GM19467 (cell line): ENCODE results near the gene TUBB.
"Not testable (repeated sequence)": the region's sequence is repeated elsewhere in the genome, so short reads cannot be mapped to it uniquely, and the experiment has no call there.

Experiments used
- ATAC-seq: cut with Tn5 transposase; IDR thresholded peaks from one replicate; pipeline ENCODE4 v1.9.1; 2021; ENCODE audit warnings: mild to moderate bottlenecking, moderate library complexity; ENCODE audit not compliant: unreplicated experiment

The TUBB gene

GRCh38 chr6:30717129-30717844 is 2.9 kb upstream of the TUBB start, which contains the start of gene MDC1:
Gene MDC1 (minus strand): TSS chr6:30717281. CDS start chr6:30715175, 2,106 bp downstream.
- ATAC-seq, result peak; percentile 56

- not testable (repeated sequence) for ATAC-seq
Observed at GRCh38 chr6:30717845-30718720, 2.1 kb upstream of the TUBB start.

GRCh38 chr6:30719356-30719755 is 796 bp upstream of the TUBB start:
- no peak for ATAC-seq

- ATAC-seq, result no peak
Observed at GRCh38 chr6:30720738-30721197, 616 bp downstream of the TUBB start.

- ATAC-seq, result peak; percentile 27
Observed at GRCh38 chr6:30721198-30722024, 1.3 kb downstream of the TUBB start.

- not testable (repeated sequence) for ATAC-seq
Observed at GRCh38 chr6:30722025-30722279, 1.8 kb downstream of the TUBB start.

- no peak for ATAC-seq
Observed at GRCh38 chr6:30722280-30723112, 2.3 kb downstream of the TUBB start.

GRCh38 chr6:30723159-30723842 is 3.1 kb downstream of the TUBB start:
- not testable (repeated sequence) for ATAC-seq

- ATAC-seq, result not testable (repeated sequence)
Observed at GRCh38 chr6:30723843-30724741, 3.9 kb downstream of the TUBB start.

GRCh38 chr6:30724906-30725667 is 4.9 kb downstream of the TUBB start:
- no peak for ATAC-seq

GRCh38 chr6:30725713-30726505 is 5.8 kb downstream of the TUBB start:
- no peak for ATAC-seq

GRCh38 chr6:30726506-30727413 is 6.6 kb downstream of the TUBB start:
- no peak for ATAC-seq

- no peak for ATAC-seq
Observed at GRCh38 chr6:30727920-30728553, 7.9 kb downstream of the TUBB start.

GRCh38 chr6:30730601-30731435 is 10.7 kb downstream of the TUBB start:
- no peak for ATAC-seq
